Measurements from ENCODE around the gene KLHL7.
A peak's percentile ranks its signal among the peaks of the same experiment; 100 is the strongest.

Gene KLHL7

DNA sequence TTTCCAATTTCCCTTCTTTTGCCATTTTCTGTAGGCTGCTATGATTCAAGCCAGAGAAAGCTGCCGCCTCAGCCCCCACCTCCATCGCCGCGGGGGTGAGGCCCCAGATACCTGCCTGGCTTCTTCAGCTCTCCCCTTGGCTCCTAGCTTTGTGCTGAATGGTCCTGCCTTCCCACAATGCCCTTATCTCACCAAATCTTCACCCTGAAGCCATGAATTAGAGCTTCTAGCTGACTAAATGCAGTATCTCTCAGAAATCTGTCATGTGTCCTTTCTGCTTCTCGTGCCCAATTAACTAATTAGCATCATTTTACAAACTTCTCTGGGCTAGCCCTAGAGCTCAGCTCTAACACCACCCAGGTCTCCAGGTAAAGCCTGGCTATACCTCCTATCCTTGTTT, 108.8 kb downstream of the KLHL7 start:
- Histone ChIP-seq H2BK12ac (ENCODE audit: low read length in 2 of 2) (no peak overlapping the region), H3K79me1 (replicated peaks; ENCODE audit: low read length, poor library complexity, severe bottlenecking) (no peaks in the 10 kb centered on the region), H3K27me3 (ENCODE audit: control insufficient read depth in 1 of 2, insufficient read depth in 1 of 2, low read length in 2 of 2) (peaks cover 0 to 6% of the 10 kb centered on the region in 2 experiments), H4K8ac (ENCODE audit: low read length) (no peak overlapping the region), H2BK120ac (ENCODE audit: low read depth, low read length) (no peak overlapping the region), H2BK5ac (ENCODE audit: low read depth, low read length, poor library complexity, severe bottlenecking) (no peak overlapping the region), H3K36me3 (ENCODE audit: control insufficient read depth in 1 of 2, insufficient read depth in 2 of 2, low read depth in 1 of 2, low read length in 2 of 2) (no peaks in the 10 kb centered on the region), H3K4me2 (ENCODE audit: low read length, poor library complexity, severe bottlenecking) (no peak overlapping the region), H3K4me1 (ENCODE audit: control insufficient read depth, insufficient read depth, low read depth, low read length) (peaks cover 6% of the 10 kb centered on the region), H4K91ac (ENCODE audit: low read length) (no peak overlapping the region), H2BK15ac (ENCODE audit: low read depth, poor library complexity, severe bottlenecking) (no peak overlapping the region), H3K9ac (ENCODE audit: low read length) (no peak overlapping the region), H3K27ac (ENCODE audit: low read length, poor library complexity, severe bottlenecking) (no peak overlapping the region), H2AK5ac (ENCODE audit: low read length, severe bottlenecking) (no peak overlapping the region), H3K23ac (ENCODE audit: low read length in 2 of 2) (peak overlapping the region in 1 of 2 experiments; percentile 50), H3K9me3 (ENCODE audit: control insufficient read depth, low read length) (no peaks in the 10 kb centered on the region), H3K4ac (ENCODE audit: low read depth in 1 of 2, low read length in 2 of 2) (no peak overlapping the region), H3K18ac (ENCODE audit: low read depth in 1 of 2, low read length in 2 of 2) (no peak overlapping the region), H3K4me3 (ENCODE audit: insufficient read depth in 1 of 2, low read depth in 1 of 2, low read length in 2 of 2) (no peak overlapping the region), H2AFZ (ENCODE audit: low read depth, low read length) (no peak overlapping the region), H3K14ac (ENCODE audit: low read length in 2 of 2) (no peak overlapping the region)
- no peak for DNase-seq
- whole genome bisulfite sequencing: 96% methylated on average over 5 of the region's 5 CpGs

GRCh38 chr7:23214938-23215337, 109.4 kb downstream of the KLHL7 start:
- Histone ChIP-seq H3K27me3 (ENCODE audit: control insufficient read depth in 1 of 2, insufficient read depth in 1 of 2, low read length in 2 of 2) (peaks cover 0 to 6% of the 10 kb centered on the region in 2 experiments), H3K4me3 (ENCODE audit: insufficient read depth in 1 of 2, low read depth in 1 of 2, low read length in 2 of 2) (no peak overlapping the region), H2BK5ac (ENCODE audit: low read depth, low read length, poor library complexity, severe bottlenecking) (no peak overlapping the region), H3K4me1 (ENCODE audit: control insufficient read depth, insufficient read depth, low read depth, low read length) (peaks cover 6% of the 10 kb centered on the region), H3K79me1 (replicated peaks; ENCODE audit: low read length, poor library complexity, severe bottlenecking) (no peaks in the 10 kb centered on the region), H3K14ac (ENCODE audit: low read length in 2 of 2) (no peak overlapping the region), H2BK12ac (ENCODE audit: low read length in 2 of 2) (no peak overlapping the region), H3K9ac (ENCODE audit: low read length) (no peak overlapping the region), H3K36me3 (ENCODE audit: control insufficient read depth in 1 of 2, insufficient read depth in 2 of 2, low read depth in 1 of 2, low read length in 2 of 2) (no peaks in the 10 kb centered on the region), H3K18ac (ENCODE audit: low read depth in 1 of 2, low read length in 2 of 2) (no peak overlapping the region), H2AK5ac (ENCODE audit: low read length, severe bottlenecking) (no peak overlapping the region), H3K4me2 (ENCODE audit: low read length, poor library complexity, severe bottlenecking) (no peak overlapping the region), H2BK120ac (ENCODE audit: low read depth, low read length) (no peak overlapping the region), H3K27ac (ENCODE audit: low read length, poor library complexity, severe bottlenecking) (no peak overlapping the region), H3K9me3 (ENCODE audit: control insufficient read depth, low read length) (no peaks in the 10 kb centered on the region), H2AFZ (ENCODE audit: low read depth, low read length) (no peak overlapping the region), H3K23ac (ENCODE audit: low read length in 2 of 2) (no peak overlapping the region), H4K91ac (ENCODE audit: low read length) (no peak overlapping the region), H4K8ac (ENCODE audit: low read length) (no peak overlapping the region), H2BK15ac (ENCODE audit: low read depth, poor library complexity, severe bottlenecking) (no peak overlapping the region), H3K4ac (ENCODE audit: low read depth in 1 of 2, low read length in 2 of 2) (no peak overlapping the region)
- no peak for DNase-seq
- no CpG with 5 or more reads among the region's 6 CpGs for WGBS

- Histone ChIP-seq H3K4me1 (ENCODE audit: control insufficient read depth, insufficient read depth, low read depth, low read length) (peaks cover 4% of the 10 kb centered on the region), H3K27me3 (ENCODE audit: control insufficient read depth in 1 of 2, insufficient read depth in 1 of 2, low read length in 2 of 2) (peaks cover 0 to 6% of the 10 kb centered on the region in 2 experiments), H4K8ac (ENCODE audit: low read length) (no peak overlapping the region), H2AFZ (ENCODE audit: low read depth, low read length) (no peak overlapping the region), H4K91ac (ENCODE audit: low read length) (no peak overlapping the region), H3K18ac (ENCODE audit: low read depth in 1 of 2, low read length in 2 of 2) (no peak overlapping the region), H3K36me3 (ENCODE audit: control insufficient read depth in 1 of 2, insufficient read depth in 2 of 2, low read depth in 1 of 2, low read length in 2 of 2) (no peaks in the 10 kb centered on the region), H2BK12ac (ENCODE audit: low read length in 2 of 2) (no peak overlapping the region), H3K9ac (ENCODE audit: low read length) (no peak overlapping the region), H3K4me3 (ENCODE audit: insufficient read depth in 1 of 2, low read depth in 1 of 2, low read length in 2 of 2) (no peak overlapping the region), H3K27ac (ENCODE audit: low read length, poor library complexity, severe bottlenecking) (no peak overlapping the region), H3K9me3 (ENCODE audit: control insufficient read depth, low read length) (no peaks in the 10 kb centered on the region), H2BK120ac (ENCODE audit: low read depth, low read length) (no peak overlapping the region), H2BK5ac (ENCODE audit: low read depth, low read length, poor library complexity, severe bottlenecking) (no peak overlapping the region), H3K23ac (ENCODE audit: low read length in 2 of 2) (no peak overlapping the region), H2AK5ac (ENCODE audit: low read length, severe bottlenecking) (no peak overlapping the region), H3K4me2 (ENCODE audit: low read length, poor library complexity, severe bottlenecking) (no peak overlapping the region), H3K4ac (ENCODE audit: low read depth in 1 of 2, low read length in 2 of 2) (no peak overlapping the region), H3K79me1 (replicated peaks; ENCODE audit: low read length, poor library complexity, severe bottlenecking) (no peaks in the 10 kb centered on the region), H2BK15ac (ENCODE audit: low read depth, poor library complexity, severe bottlenecking) (no peak overlapping the region), H3K14ac (ENCODE audit: low read length in 2 of 2) (no peak overlapping the region)
- 75% methylated on average over 2 of the region's 2 CpGs for WGBS
- no peak for DNase-seq
Measured at GRCh38 chr7:23216021-23216420, 110.4 kb downstream of the KLHL7 start.

GRCh38 chr7:23218196-23218595, 112.6 kb downstream of the KLHL7 start:
- Histone ChIP-seq H3K27me3 (ENCODE audit: control insufficient read depth in 1 of 2, insufficient read depth in 1 of 2, low read length in 2 of 2) (no peaks in the 10 kb centered on the region), H3K4ac (ENCODE audit: low read depth in 1 of 2, low read length in 2 of 2) (no peak overlapping the region), H3K14ac (ENCODE audit: low read length in 2 of 2) (no peak overlapping the region), H2BK120ac (ENCODE audit: low read depth, low read length) (no peak overlapping the region), H3K27ac (ENCODE audit: low read length, poor library complexity, severe bottlenecking) (no peak overlapping the region), H2AK5ac (ENCODE audit: low read length, severe bottlenecking) (no peak overlapping the region), H3K4me1 (ENCODE audit: control insufficient read depth, insufficient read depth, low read depth, low read length) (no peaks in the 10 kb centered on the region), H2BK12ac (ENCODE audit: low read length in 2 of 2) (no peak overlapping the region), H2BK15ac (ENCODE audit: low read depth, poor library complexity, severe bottlenecking) (no peak overlapping the region), H3K18ac (ENCODE audit: low read depth in 1 of 2, low read length in 2 of 2) (peak overlapping the region in 1 of 2 experiments; percentile 14), H2BK5ac (ENCODE audit: low read depth, low read length, poor library complexity, severe bottlenecking) (no peak overlapping the region), H2AFZ (ENCODE audit: low read depth, low read length) (no peak overlapping the region), H4K91ac (ENCODE audit: low read length) (no peak overlapping the region), H4K8ac (ENCODE audit: low read length) (no peak overlapping the region), H3K4me2 (ENCODE audit: low read length, poor library complexity, severe bottlenecking) (no peak overlapping the region), H3K9ac (ENCODE audit: low read length) (no peak overlapping the region), H3K23ac (ENCODE audit: low read length in 2 of 2) (no peak overlapping the region), H3K36me3 (ENCODE audit: control insufficient read depth in 1 of 2, insufficient read depth in 2 of 2, low read depth in 1 of 2, low read length in 2 of 2) (no peaks in the 10 kb centered on the region), H3K4me3 (ENCODE audit: insufficient read depth in 1 of 2, low read depth in 1 of 2, low read length in 2 of 2) (no peak overlapping the region), H3K9me3 (ENCODE audit: control insufficient read depth, low read length) (no peaks in the 10 kb centered on the region), H3K79me1 (replicated peaks; ENCODE audit: low read length, poor library complexity, severe bottlenecking) (no peaks in the 10 kb centered on the region)
- WGBS: 54% methylated on average over 3 of the region's 3 CpGs
- DNase-seq: no peak

Data from mesenchymal stem cell (in vitro differentiated cells and primary cell).